Tibial nerve (tissue), 3 donors: ENCODE measurements around the gene ZNF792.

Experiments used
- POLR2A ChIP-seq, 2 donors: fragments of 450-650 bp; IDR thresholded peaks; one replicate each; pipeline ENCODE4 v1.6.1; 2017; ENCODE audit warnings: antibody characterized with exemption in 2 of 2, mild to moderate bottlenecking in 2 of 2, moderate library complexity in 2 of 2
- TF ChIP-seq, protein P1 (sequence below), 5 experiments: fragments of 200-600 bp in 3 of 5; fragments of 450-650 bp in 2 of 5; sonication (generic) in 3 of 5; IDR thresholded peaks; one replicate each; pipeline ENCODE4 v1.5.1; 2016 to 2019; ENCODE audit warnings: antibody characterized with exemption in 5 of 5, mild to moderate bottlenecking in 3 of 5, moderate library complexity in 2 of 5

DNA sequence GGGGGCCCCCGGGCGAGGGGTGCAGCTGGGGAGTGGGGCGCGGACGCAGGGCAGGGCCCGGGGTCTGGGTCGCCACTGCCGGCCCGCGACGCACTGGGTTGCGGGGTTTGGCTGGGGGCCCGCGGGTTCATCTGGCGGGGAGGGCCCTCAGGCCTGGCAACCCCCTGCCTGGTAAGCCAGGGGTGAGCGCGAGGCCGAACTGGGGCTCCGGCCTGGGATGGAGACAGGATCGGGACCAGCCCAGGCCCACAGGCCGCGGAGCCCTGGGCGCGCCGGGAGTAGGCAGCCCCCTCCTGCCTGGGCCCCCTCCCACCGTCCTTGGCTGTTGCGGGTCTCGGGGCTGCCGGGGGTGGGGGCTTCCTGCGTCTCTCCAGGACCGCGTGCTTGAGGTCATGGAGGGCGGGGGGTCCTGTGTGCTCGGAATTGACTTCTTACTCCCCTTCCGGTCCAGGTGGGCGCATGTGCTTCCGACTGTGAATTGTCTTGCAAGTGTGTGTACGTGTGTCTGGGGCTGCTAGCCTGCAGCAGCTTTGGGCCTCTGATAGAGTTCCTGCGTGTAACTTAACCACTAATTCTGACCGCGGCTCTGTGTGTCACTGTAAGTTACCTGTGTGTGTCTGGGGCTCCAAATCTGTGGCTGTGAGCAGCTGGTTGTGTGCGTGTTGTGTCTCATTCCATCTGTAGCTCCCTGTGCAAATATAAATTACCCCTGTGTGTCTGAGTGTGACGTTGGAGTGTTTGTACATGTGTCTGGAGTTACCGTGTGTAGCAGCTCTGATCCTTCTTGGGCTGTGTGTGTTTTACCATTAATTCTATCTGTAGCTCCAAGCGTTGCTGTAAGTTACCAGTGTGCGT lies 36.8 kb upstream of the ZNF792 start:
- TF ChIP-seq, protein P1, sequence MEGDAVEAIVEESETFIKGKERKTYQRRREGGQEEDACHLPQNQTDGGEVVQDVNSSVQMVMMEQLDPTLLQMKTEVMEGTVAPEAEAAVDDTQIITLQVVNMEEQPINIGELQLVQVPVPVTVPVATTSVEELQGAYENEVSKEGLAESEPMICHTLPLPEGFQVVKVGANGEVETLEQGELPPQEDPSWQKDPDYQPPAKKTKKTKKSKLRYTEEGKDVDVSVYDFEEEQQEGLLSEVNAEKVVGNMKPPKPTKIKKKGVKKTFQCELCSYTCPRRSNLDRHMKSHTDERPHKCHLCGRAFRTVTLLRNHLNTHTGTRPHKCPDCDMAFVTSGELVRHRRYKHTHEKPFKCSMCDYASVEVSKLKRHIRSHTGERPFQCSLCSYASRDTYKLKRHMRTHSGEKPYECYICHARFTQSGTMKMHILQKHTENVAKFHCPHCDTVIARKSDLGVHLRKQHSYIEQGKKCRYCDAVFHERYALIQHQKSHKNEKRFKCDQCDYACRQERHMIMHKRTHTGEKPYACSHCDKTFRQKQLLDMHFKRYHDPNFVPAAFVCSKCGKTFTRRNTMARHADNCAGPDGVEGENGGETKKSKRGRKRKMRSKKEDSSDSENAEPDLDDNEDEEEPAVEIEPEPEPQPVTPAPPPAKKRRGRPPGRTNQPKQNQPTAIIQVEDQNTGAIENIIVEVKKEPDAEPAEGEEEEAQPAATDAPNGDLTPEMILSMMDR (IDR thresholded peaks at IDR 0.05) = no peak
- TF ChIP-seq POLR2A (IDR thresholded peaks at IDR 0.05) = no peak
